ENCODE measurements around the gene COMMD10. TPM values are rescaled to one million over a fixed set of nuclear protein-coding genes. Genes with fewer than 3 reads are reported as not detected.

COMMD10 gene
- total RNA-seq, 1 donor from 2014 or later = 23.3 TPM

GRCh38 chr5:116133281-116133680 lies 48.5 kb downstream of the COMMD10 start:
- Mint-ChIP-seq H3K4me3 (no peak overlapping the region), H3K27ac (peak overlapping the region; percentile 48), H3K36me3 (no peaks in the 10 kb centered on the region), H3K27me3 (ENCODE audit: low read depth) (no peaks in the 10 kb centered on the region), H3K4me1 (peaks cover 17% of the 10 kb centered on the region), H3K9me3 (no peaks in the 10 kb centered on the region)
- no peak for TF ChIP-seq CTCF (IDR thresholded peaks at IDR 0.05; ENCODE audit: unreplicated experiment)
- DNase-seq (ENCODE audit: low spot score in 2 of 2, unreplicated experiment in 2 of 2) = no peak

- Mint-ChIP-seq H3K27me3 (ENCODE audit: low read depth) (no peaks in the 10 kb centered on the region), H3K36me3 (no peaks in the 10 kb centered on the region), H3K4me3 (no peak overlapping the region), H3K9me3 (no peaks in the 10 kb centered on the region), H3K4me1 (peaks cover 30% of the 10 kb centered on the region), H3K27ac (no peak overlapping the region)
- no peak for DNase-seq (ENCODE audit: low spot score in 2 of 2, unreplicated experiment in 2 of 2)
- TF ChIP-seq CTCF (IDR thresholded peaks at IDR 0.05; ENCODE audit: unreplicated experiment) = no peak
These were observed 50.5 kb downstream of the COMMD10 start for GRCh38 chr5:116135344-116135743.

GRCh38 chr5:116137544-116138378 lies 52.9 kb downstream of the COMMD10 start:
- Mint-ChIP-seq H3K27me3 (ENCODE audit: low read depth) (no peaks in the 10 kb centered on the region), H3K36me3 (peaks cover 3% of the 10 kb centered on the region), H3K27ac (no peak overlapping the region), H3K4me3 (no peak overlapping the region), H3K4me1 (peaks cover 30% of the 10 kb centered on the region), H3K9me3 (peaks cover 3% of the 10 kb centered on the region)
- no peak for DNase-seq (ENCODE audit: low spot score in 2 of 2, unreplicated experiment in 2 of 2)
- peak; percentile 83 for TF ChIP-seq CTCF (IDR thresholded peaks at IDR 0.05; ENCODE audit: unreplicated experiment)

- Mint-ChIP-seq H3K36me3 (peaks cover 3% of the 10 kb centered on the region), H3K27me3 (ENCODE audit: low read depth) (no peaks in the 10 kb centered on the region), H3K4me3 (no peak overlapping the region), H3K4me1 (peaks cover 16% of the 10 kb centered on the region), H3K27ac (no peak overlapping the region), H3K9me3 (peaks cover 3% of the 10 kb centered on the region)
- TF ChIP-seq CTCF (IDR thresholded peaks at IDR 0.05; ENCODE audit: unreplicated experiment) = peak; percentile 63
- DNase-seq (ENCODE audit: low spot score in 2 of 2, unreplicated experiment in 2 of 2) = no peak
These were observed 57.7 kb downstream of the COMMD10 start for GRCh38 chr5:116142495-116142894.

- no peak for TF ChIP-seq CTCF (IDR thresholded peaks at IDR 0.05; ENCODE audit: unreplicated experiment)
- no peak overlapping the region for H3K27ac Mint-ChIP-seq
- H3K9me3 Mint-ChIP-seq = peaks cover 7% of the 10 kb centered on the region
- H3K27me3 Mint-ChIP-seq (ENCODE audit: low read depth) = no peaks in the 10 kb centered on the region
- H3K4me3 Mint-ChIP-seq = no peak overlapping the region
- peaks cover 3% of the 10 kb centered on the region for H3K36me3 Mint-ChIP-seq
- no peak for DNase-seq (ENCODE audit: low spot score in 2 of 2, unreplicated experiment in 2 of 2)
- H3K4me1 Mint-ChIP-seq = peaks cover 8% of the 10 kb centered on the region
These were observed 59.3 kb downstream of the COMMD10 start for GRCh38 chr5:116144103-116144502.

All from mesothelial cell of epicardium (in vitro differentiated cells).